HAP-1 (cell line): ENCODE results near the gene STK4.
A peak's percentile ranks its signal among the peaks of the same experiment; 100 is the strongest.

ENCODE experiments used
- DNase-seq, 2 experiments: peaks; one replicate each; pipeline ENCODE4 v3.0.0-alpha.2; 2016 to 2020; ENCODE audit warnings: low spot score in 2 of 2
- H3K27me3 ChIP-seq: fragments of 250-450 bp; sonication (Bioruptor Pico); 2 replicates; pipeline ENCODE4 v1.5.1; 2020; ENCODE audit warnings: low read depth, mild to moderate bottlenecking, moderate library complexity
- H3K36me3 ChIP-seq: fragments of 250-450 bp; sonication (Bioruptor Pico); replicated peaks from 2 replicates; pipeline ENCODE4 v1.5.1; 2020; ENCODE audit warnings: mild to moderate bottlenecking
- H3K4me1 ChIP-seq: fragments of 250-450 bp; sonication (Bioruptor Pico); 2 replicates; pipeline ENCODE4 v1.5.1; 2020; ENCODE audit warnings: mild to moderate bottlenecking
- H3K4me3 ChIP-seq: fragments of 250-450 bp; sonication (Bioruptor Pico); 2 replicates; pipeline ENCODE4 v1.5.1; 2020; ENCODE audit warnings: mild to moderate bottlenecking, moderate library complexity
- H3K9me3 ChIP-seq: fragments of 250-450 bp; sonication (Bioruptor Pico); 2 replicates; pipeline ENCODE4 v1.5.1; 2020; ENCODE audit warnings: mild to moderate bottlenecking, moderate library complexity
- in situ Hi-C: fragments of 300-500 bp; cut with MboI; formaldehyde crosslinking; loops from 3 replicates; pipeline ENCODE4 v1.14.3; 2020; ENCODE audit warnings: low sequenced_read_pairs, inconsistent platforms, mixed read lengths

STK4 gene

DNA sequence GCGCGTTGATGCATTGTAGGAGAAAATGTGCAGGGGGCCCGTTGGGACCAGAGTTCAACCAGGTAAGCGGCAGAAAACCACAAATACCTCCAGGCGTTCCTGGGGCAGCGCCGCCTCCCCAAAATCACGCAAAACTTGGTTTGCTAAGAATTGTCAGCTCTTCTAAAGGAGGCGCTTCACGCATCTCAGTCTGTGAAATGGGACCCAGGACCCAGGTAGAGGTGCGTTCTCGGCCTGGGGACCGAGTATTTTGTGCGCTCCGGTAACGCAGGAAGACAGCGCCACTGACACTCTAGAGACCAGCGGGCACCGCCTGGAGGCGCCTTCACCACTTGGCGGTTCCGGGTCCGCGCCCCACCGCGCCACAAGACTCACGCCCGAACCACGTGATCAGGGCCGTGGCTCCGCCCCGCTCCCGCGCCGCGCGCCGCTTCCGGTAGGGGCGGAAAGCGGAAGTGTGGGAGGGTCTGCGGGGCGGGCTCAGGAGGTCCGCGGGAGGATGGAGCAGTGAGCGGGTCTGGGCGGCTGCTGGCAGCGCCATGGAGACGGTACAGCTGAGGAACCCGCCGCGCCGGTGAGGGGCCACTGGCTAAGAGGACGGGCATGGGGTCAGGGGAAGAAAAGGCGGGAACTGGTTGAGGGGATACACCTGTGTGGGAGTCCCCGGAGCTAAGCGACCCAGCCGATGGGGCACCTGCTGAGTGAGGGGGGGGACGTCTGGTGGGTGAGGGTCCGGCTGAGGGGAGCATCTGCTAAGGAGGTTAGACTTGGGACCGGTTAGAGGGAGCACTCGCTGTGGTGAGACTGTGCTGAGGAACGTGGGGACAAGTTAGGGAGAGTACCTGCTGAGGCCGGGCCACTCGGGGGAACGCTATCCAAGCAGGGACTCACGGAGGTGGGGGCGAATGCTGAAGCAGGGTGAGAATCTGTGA is at the start of gene STK4:
STK4 (plus strand) TSS at position 483 of the 932 bp plus-strand sequence; CDS start at position 540, 57 bp downstream.
- Histone ChIP-seq H3K27me3 (no peaks in the 10 kb centered on the region), H3K4me3 (peak within 1 kb of the TSS; percentile 90), H3K36me3 (no peaks in the 10 kb centered on the region), H3K4me1 (peaks cover 40% of the 10 kb centered on the region), H3K9me3 (no peaks in the 10 kb centered on the region)
- in situ Hi-C loops: no loop called here
- peak; percentile 86 to 96 for DNase-seq

DNA sequence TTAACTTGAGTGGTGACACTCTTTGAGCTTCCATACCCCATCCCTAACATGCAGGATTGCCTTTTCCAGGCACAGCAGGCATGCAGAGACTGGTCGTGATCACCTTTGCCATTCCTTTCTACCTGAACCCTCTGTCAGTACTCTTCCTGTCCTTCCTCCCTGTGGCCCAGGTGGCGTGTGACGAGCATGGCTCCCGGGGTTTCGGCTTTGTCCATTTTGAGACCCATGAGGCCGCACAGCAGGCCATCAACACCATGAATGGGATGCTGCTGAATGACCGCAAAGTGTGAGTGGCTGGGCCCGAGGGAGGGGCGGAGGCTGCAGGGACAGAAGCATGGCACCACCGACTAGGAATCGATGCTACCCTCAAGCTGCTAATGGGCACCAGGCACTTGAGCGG is 49.7 kb upstream of the STK4 start:
- H3K9me3 ChIP-seq: no peaks in the 10 kb centered on the region
- no peak overlapping the region for H3K4me3 ChIP-seq
- no peaks in the 10 kb centered on the region for H3K27me3 ChIP-seq
- in situ Hi-C loops: no loop called here
- DNase-seq: no peak
- peaks cover 45% of the 10 kb centered on the region for H3K36me3 ChIP-seq
- no peaks in the 10 kb centered on the region for H3K4me1 ChIP-seq

DNA sequence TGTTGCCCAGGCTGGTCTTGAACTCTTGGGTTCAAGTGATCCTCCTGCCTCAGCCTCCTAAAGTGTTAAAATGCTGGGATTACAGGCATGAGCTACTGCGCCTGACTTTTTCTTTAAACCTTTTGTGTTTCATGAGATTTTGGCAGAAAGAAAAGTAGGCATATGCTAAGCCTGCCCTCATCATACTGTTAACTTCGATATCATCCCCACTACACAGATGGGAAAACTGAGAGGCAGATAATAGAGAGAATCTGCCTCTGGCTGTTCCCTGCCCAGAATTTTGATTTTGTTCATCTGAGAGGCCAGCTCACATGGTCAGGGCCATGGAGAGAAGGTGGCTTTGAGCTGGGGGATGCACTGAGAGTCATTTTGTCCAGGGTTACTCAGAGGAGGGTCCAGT is 48.9 kb upstream of the STK4 start:
- no peaks in the 10 kb centered on the region for H3K27me3 ChIP-seq
- no peaks in the 10 kb centered on the region for H3K4me1 ChIP-seq
- DNase-seq: no peak
- H3K36me3 ChIP-seq: peaks cover 51% of the 10 kb centered on the region
- no peaks in the 10 kb centered on the region for H3K9me3 ChIP-seq
- in situ Hi-C loops: no loop called here
- H3K4me3 ChIP-seq: no peak overlapping the region

GRCh38 chr20:44918342-44918741 is 48.0 kb upstream of the STK4 start:
- DNase-seq: no peak
- Histone ChIP-seq H3K4me1 (no peaks in the 10 kb centered on the region), H3K27me3 (no peaks in the 10 kb centered on the region), H3K36me3 (peaks cover 49% of the 10 kb centered on the region), H3K4me3 (no peak overlapping the region), H3K9me3 (no peaks in the 10 kb centered on the region)
- in situ Hi-C loops: no loop called here

DNA sequence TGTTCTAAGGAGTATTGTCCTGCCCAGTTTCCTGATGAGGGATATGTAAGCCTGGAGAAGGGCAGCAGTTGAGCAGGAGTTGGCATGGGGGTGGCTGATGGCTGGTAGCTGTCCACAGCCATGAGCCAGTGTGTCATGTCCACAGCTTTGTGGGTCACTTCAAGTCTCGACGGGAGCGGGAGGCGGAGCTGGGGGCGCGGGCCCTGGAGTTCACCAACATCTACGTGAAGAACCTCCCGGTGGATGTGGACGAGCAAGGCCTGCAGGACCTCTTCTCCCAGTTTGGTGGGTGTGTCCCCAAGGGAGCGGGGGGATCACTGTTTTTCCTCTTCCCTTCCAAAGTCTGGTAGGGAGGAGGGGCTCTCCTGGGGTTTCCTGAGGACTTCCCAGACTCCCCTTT is 47.6 kb upstream of the STK4 start:
- in situ Hi-C loops: no loop called here
- no peak overlapping the region for H3K4me3 ChIP-seq
- no peak for DNase-seq
- no peaks in the 10 kb centered on the region for H3K27me3 ChIP-seq
- H3K9me3 ChIP-seq: no peaks in the 10 kb centered on the region
- H3K36me3 ChIP-seq: peaks cover 45% of the 10 kb centered on the region
- H3K4me1 ChIP-seq: no peaks in the 10 kb centered on the region

GRCh38 chr20:44921447-44921846 is 44.9 kb upstream of the STK4 start:
- H3K4me3 ChIP-seq: no peak overlapping the region
- peaks cover 41% of the 10 kb centered on the region for H3K36me3 ChIP-seq
- H3K9me3 ChIP-seq: no peaks in the 10 kb centered on the region
- in situ Hi-C loops: no loop called here
- H3K27me3 ChIP-seq: no peaks in the 10 kb centered on the region
- no peaks in the 10 kb centered on the region for H3K4me1 ChIP-seq
- DNase-seq: no peak

DNA sequence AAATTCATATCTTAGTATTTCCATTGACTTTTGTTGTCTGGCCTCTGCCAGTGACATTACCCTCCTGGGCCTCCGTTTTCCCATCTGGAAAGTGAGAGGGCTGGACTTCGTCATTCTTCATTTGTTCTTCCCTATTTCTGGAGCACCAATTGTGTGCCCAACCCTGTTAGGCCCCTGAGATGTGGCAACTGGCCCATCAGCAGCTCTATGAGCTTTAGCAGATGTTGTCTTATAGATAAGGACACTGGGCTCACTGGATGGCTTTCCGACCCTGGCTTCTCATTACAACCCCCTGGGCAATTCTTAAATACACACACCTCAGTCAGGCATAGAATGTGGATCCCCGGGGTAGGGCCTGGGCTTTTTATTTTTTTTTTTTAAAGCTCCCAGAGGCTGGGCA is 41.8 kb upstream of the STK4 start:
- H3K4me3 ChIP-seq: no peak overlapping the region
- DNase-seq: no peak
- H3K27me3 ChIP-seq: no peaks in the 10 kb centered on the region
- no peaks in the 10 kb centered on the region for H3K9me3 ChIP-seq
- no peaks in the 10 kb centered on the region for H3K4me1 ChIP-seq
- peaks cover 26% of the 10 kb centered on the region for H3K36me3 ChIP-seq
- in situ Hi-C loops: no loop called here

GRCh38 chr20:44928595-44928994 is 37.7 kb upstream of the STK4 start:
- in situ Hi-C loops: no loop called here

GRCh38 chr20:44930517-44931168 is 35.7 kb upstream of the STK4 start:
- in situ Hi-C loops: no loop called here
- H3K36me3 ChIP-seq: peaks cover 35% of the 10 kb centered on the region

More at GRCh38 chr20:44928595-44928994, 37.7 kb upstream of the STK4 start:
- Histone ChIP-seq H3K4me1 (no peaks in the 10 kb centered on the region), H3K36me3 (peaks cover 33% of the 10 kb centered on the region), H3K9me3 (no peaks in the 10 kb centered on the region), H3K27me3 (no peaks in the 10 kb centered on the region), H3K4me3 (no peak overlapping the region)
- DNase-seq: no peak

DNA sequence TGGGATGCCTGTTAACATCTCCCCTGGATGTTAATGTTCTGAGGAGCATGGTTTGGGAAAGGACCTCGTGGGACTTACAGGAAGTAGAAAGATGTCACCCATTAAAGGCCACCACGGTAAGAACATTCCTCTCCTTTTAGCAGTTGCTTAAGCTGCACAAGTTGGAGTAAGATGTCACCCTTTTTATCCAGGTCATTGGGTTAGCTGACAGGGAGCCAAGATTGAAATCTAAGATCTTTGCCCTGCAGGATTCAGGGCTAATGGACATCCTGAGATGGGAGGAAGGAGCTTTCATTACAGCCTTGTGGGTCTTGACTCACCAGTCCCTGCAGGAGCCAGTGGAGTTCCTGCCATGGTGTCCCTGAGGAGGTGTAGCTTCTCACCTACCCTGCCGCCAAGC is 34.4 kb upstream of the STK4 start:
- in situ Hi-C loops: no loop called here
- H3K4me3 ChIP-seq: no peak overlapping the region
- DNase-seq: no peak
- no peaks in the 10 kb centered on the region for H3K9me3 ChIP-seq
- H3K4me1 ChIP-seq: no peaks in the 10 kb centered on the region
- no peaks in the 10 kb centered on the region for H3K27me3 ChIP-seq
- H3K36me3 ChIP-seq: peaks cover 42% of the 10 kb centered on the region

More at GRCh38 chr20:44930517-44931168, 35.7 kb upstream of the STK4 start:
- H3K4me3 ChIP-seq: no peak overlapping the region
- no peaks in the 10 kb centered on the region for H3K4me1 ChIP-seq
- no peak for DNase-seq
- no peaks in the 10 kb centered on the region for H3K9me3 ChIP-seq
- no peaks in the 10 kb centered on the region for H3K27me3 ChIP-seq

GRCh38 chr20:44932916-44933315 is 33.4 kb upstream of the STK4 start:
- H3K36me3 ChIP-seq: peaks cover 47% of the 10 kb centered on the region
- no peaks in the 10 kb centered on the region for H3K9me3 ChIP-seq
- no peaks in the 10 kb centered on the region for H3K27me3 ChIP-seq
- in situ Hi-C loops: no loop called here
- no peak for DNase-seq
- H3K4me1 ChIP-seq: no peaks in the 10 kb centered on the region
- H3K4me3 ChIP-seq: no peak overlapping the region

DNA sequence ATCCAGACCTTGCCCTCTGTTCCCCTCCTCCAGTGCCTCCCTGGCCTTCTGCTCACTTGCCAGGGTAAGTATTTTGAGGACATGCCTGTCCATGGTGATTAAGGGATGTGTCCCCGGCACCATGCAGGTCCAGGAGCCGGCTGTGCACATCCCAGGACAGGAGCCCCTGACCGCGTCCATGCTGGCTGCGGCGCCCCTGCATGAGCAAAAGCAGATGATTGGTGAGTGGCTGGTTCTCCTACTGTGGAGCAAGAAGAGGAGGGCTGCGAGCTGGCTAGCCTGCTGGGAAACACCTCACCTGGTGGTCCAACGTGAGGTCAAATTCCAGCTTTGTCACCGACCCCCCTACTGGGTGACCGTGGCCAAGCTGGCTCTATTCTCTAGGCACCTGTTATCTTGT is 29.8 kb upstream of the STK4 start:
- Histone ChIP-seq H3K4me1 (no peaks in the 10 kb centered on the region), H3K4me3 (no peak overlapping the region), H3K36me3 (peaks cover 55% of the 10 kb centered on the region), H3K27me3 (no peaks in the 10 kb centered on the region), H3K9me3 (no peaks in the 10 kb centered on the region)
- no peak for DNase-seq
- in situ Hi-C loops: no loop called here

GRCh38 chr20:44938637-44939036 is 27.7 kb upstream of the STK4 start:
- in situ Hi-C loops: no loop called here
- DNase-seq: no peak
- Histone ChIP-seq H3K4me3 (no peak overlapping the region), H3K27me3 (no peaks in the 10 kb centered on the region), H3K36me3 (peaks cover 63% of the 10 kb centered on the region), H3K4me1 (no peaks in the 10 kb centered on the region), H3K9me3 (no peaks in the 10 kb centered on the region)

- Histone ChIP-seq H3K4me1 (no peaks in the 10 kb centered on the region), H3K4me3 (no peak overlapping the region), H3K27me3 (no peaks in the 10 kb centered on the region), H3K36me3 (peaks cover 70% of the 10 kb centered on the region), H3K9me3 (no peaks in the 10 kb centered on the region)
- DNase-seq: no peak
- in situ Hi-C loops: no loop called here
These were observed 25.1 kb upstream of the STK4 start for GRCh38 chr20:44941120-44941691.
